SH-SY5Y (cell line): ENCODE results near the gene COMP.

Source experiments
- GATA2 ChIP-seq: IDR thresholded peaks from 2 replicates; pipeline ENCODE4 v1.6.1; 2011; ENCODE audit warnings: mild to moderate bottlenecking, low read depth, low read length
- GATA3 ChIP-seq: IDR thresholded peaks from 2 replicates; pipeline ENCODE4 v1.6.1; 2011; ENCODE audit warnings: low read depth, mild to moderate bottlenecking, low read length, moderate library complexity

GRCh38 chr19:18749362-18750231, 41.5 kb downstream of the COMP start:
- no peak for TF ChIP-seq GATA2
- TF ChIP-seq GATA3, result no peak
